Measurements from ENCODE around the gene EMD.

DNA sequence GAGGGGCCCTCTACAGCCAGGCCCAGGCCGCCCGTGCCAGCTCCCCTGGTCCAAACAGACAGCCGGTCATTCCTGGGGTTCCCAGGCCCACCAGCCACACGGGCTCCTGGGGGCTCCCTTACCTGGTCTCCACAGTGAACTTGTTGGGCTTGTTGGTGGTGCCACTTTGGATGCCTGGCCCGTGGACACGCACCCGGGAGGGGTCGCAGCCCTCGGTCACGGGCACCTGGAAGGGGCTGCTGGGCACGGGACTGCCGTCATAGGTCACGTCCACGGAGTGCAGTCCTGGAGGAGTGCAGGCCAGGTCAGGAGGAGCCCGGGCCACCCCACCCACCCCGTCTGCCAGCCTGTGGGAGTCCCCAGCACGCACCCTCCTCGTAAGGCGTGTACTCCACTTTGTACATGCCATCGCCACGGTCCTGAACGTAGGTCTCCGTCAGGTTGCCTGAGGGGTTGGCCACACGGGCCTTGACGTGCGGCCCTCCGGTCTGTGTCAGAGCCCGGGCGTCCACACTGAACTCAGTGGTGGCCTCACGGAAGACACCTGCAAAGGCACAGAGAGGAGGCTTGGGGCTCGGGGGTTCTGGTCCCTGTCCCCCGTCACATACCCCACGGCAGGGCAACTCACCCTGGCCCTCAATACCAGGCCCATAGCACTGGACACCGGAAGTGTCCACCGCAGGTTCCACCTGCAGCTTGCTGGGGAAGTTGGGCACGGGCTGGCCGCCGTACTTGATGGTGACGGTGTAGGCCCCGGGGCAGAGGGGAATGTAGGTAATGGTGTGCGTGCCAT, 19.5 kb upstream of the EMD start:
- TF ChIP-seq POLR2AphosphoS5 (IDR thresholded peaks at IDR 0.05; ENCODE audit: low read depth, low read length), result no peak
- no peak for TF ChIP-seq TAF1 (IDR thresholded peaks at IDR 0.05; ENCODE audit: borderline replicate concordance, insufficient read depth, low read length)
- no peak for TF ChIP-seq REST (IDR thresholded peaks at IDR 0.05; ENCODE audit: insufficient read depth in 1 of 2, low read depth in 2 of 2, low read length in 2 of 2)
- TF ChIP-seq SIN3A (IDR thresholded peaks at IDR 0.05; ENCODE audit: borderline replicate concordance, insufficient read depth, low read length), result no peak

Measured in PFSK-1 (cell line).